OCI-M2 (cell line): Measurements from ENCODE around the gene MECR.
A peak's percentile ranks its signal among the peaks of the same experiment; 100 is the strongest.

Experiments
- DNase-seq: peaks from one replicate; lab custom pipeline; 2025; ENCODE audit not compliant: unreplicated experiment; lab: John Stamatoyannopoulos, UW

Gene MECR, protein sequence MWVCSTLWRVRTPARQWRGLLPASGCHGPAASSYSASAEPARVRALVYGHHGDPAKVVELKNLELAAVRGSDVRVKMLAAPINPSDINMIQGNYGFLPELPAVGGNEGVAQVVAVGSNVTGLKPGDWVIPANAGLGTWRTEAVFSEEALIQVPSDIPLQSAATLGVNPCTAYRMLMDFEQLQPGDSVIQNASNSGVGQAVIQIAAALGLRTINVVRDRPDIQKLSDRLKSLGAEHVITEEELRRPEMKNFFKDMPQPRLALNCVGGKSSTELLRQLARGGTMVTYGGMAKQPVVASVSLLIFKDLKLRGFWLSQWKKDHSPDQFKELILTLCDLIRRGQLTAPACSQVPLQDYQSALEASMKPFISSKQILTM

DNA sequence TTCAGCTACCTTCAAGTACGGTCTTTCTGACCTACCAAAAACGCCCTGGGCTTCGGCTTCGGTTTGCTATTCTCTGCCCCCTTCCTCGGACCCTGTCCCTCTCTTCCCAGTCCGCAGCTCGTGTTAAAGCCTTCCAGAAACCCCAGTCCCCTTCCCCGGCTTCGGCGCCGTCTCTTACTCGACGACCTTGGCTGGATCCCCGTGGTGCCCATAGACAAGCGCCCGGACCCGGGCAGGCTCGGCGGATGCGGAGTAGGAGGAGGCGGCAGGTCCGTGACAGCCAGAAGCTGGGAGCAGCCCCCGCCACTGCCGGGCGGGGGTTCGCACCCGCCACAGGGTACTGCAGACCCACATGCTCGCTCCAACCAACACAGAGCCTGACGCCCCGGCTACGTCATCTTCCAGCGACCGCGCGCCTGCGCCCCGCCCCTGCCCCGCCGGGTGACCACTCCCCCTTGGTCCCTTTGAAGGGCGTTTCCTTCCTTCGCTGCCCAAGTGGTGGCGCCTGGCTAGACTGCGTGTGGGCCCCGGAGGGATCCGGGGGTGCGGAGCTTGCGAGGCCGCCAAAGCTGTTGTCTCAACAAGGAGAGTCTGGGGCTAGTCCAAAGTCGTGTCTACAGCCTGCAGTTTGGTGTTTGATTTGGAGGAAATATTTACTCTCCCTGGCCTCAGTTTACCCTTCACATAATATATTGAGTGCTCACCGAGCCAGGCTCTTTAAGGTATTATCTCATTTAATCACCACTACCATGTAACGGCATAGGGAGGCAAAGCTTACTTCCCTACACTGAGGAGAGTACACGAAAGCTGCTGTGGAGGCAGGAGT, at the start of gene MECR:
MECR (minus strand) TSS at position 382 of the 826 bp plus-strand sequence; CDS start at position 354, 28 bp downstream.
- DNase-seq = peak; percentile 53

DNA sequence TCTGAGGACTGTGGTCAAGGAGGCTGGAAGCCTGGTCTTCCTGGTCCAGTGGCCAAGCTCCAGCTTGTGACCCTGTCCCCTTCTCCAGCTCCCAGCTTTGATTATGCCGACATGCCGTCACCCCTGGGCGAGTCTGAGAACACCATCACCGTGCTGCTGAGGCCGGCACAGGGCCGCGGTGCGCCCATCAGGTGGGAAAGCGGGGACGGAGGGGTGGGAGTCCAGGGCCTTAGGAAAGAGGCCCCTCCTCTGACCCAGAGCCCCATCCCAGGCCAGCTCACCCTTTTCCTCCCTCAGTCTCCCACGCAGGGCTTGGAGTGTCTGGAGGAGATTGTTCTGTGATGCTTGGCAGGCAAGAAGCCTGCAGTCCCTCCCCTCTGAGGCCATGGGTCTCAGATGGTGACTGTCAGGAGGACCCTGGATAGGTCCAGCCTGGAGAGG, 49.2 kb upstream of the MECR start:
- DNase-seq = no peak

DNA sequence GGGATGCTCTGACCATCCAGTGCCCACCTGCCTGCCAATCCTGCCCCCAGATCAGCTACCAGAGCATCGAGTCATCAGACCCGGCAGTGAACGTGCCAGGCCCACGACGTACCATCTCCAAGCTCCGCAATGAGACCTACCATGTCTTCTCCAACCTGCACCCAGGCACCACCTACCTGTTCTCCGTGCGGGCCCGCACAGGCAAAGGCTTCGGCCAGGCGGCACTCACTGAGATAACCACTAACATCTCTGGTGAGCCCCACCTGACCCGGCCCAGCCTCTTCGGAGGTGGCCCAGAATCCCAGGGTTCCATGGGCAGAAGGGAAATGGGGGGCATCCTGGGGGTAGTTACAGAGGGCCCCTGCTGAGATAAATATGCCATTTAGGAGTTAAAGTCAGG, 48.7 kb upstream of the MECR start:
- no peak for DNase-seq

DNA sequence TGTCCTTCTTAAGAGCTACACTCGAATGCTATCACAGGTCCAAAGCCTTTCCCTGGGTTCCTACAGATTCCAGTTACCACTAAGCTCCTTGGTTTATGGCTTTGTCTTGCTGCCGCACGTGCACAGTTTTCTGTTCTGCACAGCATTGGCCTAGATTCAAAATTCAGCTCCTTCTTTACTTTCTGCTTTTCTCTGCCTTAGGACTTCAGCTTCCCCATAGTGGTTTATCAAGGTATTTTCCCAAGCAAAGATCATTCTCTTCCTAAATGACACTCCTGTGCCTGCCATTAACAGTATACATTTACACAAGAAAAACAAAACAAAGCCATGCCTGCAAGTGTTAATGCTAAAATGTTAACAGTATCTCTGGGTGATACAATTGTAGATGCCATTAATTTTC, 47.4 kb upstream of the MECR start:
- no peak for DNase-seq

DNA sequence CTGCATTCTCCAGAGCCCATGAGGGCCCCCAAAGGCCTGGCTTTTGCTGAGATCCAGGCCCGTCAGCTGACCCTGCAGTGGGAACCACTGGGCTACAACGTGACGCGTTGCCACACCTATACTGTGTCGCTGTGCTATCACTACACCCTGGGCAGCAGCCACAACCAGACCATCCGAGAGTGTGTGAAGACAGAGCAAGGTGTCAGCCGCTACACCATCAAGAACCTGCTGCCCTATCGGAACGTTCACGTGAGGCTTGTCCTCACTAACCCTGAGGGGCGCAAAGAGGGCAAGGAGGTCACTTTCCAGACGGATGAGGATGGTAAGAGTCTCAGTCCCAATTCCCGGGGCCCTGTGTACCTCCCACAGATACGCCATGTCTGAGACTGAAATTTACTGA, 44.7 kb upstream of the MECR start:
- no peak for DNase-seq

DNA sequence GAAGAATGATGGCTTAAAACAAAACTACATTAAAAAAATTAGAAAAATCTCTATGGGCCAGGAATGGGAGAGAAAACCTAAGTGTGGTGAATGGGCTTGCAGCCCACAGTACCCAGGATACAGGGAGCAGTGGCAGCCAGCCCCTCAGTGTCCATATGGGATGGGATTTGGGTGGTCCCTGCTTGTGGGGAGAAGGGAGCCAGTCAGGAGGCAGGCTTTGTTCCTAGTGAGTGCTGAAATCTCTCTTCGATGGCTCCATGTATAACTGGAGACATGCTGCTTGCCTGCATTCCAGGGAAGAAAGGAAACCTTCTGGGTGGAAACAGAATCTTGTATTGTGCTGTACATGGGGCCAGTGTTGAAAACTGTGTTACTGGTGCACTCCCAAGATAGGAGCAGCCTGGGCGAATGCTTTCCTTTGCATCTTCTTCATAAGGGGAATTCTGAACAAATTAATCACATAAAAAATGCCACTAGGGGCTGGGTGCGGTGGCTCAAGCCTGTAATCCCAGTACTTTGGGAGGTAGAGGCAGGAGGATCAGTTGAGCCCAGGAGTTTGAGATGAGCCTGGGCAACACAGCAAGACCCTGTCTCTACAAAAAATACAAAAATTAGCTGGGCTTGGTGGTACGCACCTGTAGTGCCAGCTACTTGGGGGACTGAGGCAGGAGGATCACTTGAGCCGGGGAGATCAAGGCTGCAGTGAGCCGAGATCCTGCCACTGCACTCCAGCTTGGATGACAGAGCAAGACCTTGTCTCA, 41.6 kb upstream of the MECR start:
- no peak for DNase-seq

DNA sequence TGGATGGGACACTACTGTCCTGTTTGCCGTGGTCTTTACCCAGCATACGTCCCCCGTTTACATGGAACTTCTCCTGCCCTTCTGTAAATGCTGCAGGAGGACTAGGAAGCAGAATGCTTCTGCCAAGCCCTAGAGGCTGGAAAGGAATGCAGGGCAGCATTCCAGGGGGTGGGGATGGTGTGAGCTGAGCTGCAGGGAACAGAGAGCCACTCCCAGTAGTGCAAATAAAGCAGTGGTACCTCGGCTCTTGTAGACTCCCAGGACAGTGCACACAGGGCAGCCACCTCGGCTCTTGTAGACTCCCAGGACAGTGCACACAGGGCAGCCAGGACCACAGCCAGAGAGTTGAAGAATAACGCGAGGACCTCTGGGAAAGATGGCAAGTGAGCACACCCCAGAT, 41.0 kb upstream of the MECR start:
- no peak for DNase-seq

DNA sequence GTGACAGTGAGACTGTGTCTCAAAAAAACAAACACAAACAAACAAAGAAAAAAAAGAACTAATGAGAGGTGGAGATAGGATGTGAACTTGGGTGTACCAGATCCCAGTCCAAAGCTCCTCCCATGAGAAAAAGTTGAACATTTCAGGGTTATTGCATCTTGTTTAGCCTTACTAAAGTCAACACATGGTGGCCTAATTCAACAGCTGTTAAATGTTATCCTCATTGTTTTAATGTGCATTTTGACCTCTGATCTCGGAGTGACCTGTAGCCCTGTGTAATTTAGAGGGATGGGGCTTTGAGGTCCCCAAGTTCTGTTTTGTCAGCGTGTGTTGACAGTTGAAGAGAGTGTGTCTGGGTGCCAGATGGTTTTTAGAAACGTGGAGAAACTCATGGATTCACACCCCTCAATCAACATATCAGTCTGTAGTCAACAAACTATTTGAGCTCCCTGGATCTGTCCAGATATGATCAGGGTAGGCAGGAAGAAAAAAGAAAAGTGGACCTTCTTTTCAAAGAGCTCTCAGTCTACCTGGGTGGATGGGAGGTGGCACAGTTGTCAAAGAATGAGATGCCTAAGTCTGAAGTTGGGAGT, 40.3 kb upstream of the MECR start:
- no peak for DNase-seq

DNA sequence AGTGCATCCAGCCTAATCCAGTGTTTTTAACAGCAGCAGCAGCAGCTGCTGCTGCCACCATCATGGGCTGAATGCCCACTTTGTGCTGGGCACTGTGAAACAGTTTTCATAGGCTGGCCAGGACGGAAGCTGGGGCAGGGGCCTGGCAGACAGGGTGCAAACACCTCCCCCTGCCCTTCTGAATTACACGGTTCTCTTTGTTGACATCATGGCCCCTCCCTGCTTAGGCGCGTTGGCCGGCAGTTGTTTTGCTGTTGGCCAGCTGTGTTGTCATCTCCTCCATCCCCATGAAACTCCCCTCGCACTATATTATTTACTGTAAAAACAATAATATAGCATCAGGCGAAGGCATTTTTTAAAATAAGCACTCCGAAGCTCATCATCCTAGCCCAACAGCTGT, 38.6 kb upstream of the MECR start:
- DNase-seq = no peak

DNA sequence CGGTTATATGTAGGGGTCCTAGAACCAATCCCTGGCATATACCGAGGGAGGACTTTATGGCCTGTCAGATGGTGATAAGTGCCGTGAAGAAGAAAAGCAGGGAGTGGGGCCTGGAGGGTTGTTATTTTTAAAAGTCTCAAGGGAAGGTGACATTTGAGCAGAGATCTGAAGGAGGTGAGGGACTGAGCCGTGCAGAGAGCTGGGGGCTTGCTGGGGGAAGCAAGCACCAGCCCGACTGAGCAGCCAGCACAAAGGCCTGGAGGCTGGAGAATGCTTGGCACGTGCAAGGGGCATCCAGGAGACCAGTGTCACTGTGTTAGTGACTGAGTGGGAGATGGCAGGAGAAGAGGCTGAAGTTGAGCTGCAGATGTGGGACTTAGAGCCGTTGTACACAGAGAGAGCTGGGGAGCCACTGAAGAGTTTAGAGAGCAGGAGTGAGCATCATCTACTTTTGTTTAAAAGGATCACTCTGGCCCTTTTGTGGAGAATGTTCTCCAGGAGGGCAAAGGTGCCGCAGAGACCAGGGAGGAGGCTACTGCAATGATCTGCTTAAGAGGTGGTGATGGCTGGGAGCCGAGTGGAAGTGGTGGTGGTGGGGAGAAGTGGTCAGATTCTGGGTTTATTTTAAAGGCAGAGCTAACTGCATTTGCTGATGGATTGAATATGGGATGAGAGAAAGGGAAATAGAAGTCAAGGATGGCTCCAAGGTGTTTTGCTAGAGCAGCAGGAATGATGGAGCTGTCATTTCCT, 36.8 kb upstream of the MECR start:
- no peak for DNase-seq

DNA sequence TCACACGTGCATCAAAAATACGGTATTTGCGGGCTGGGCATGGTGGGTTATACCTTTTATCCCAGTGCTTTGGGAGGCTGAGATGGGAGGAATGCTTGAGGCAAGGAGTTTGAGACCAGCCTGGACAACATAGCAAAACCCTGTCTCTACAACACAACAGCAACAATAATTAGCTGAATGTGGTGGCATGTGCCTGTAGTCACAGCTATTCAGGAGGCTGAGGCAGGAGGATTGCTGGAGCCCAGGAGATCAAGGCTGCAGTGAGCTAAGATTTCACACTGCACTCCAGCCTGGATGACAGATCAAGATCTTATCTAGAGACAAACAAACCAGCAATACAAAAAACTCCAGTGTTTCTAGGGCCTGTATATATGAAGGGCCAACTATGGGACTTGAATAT, 36.2 kb upstream of the MECR start:
- no peak for DNase-seq

DNA sequence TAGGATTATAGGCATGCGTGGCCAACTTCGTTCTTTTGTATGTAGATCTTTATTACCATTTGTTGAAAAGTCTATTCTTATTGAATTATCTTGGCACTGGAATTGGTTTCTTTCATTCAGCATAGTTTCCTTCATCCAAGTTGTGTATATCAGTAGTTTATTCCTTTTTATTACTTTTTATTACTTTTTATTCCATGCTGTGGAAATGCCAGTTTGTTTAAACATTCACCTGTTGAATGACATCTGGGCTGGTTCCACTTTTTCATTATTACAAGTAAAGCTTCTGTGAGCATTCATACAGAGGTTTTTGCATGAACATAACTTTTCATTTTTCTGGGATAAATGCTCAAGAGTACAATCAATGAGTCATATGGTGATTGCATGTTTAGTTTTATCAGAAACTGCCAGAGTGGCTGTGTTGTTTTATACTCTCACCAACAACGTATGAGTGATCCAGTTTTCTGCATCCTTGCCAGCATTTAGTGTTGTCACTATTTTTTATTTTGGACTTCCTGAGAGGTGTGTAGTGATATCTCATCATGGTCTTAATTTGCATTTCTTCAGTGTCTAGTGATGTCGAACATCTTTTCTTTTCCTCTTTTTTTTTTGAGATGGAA, 34.1 kb upstream of the MECR start:
- DNase-seq = no peak

DNA sequence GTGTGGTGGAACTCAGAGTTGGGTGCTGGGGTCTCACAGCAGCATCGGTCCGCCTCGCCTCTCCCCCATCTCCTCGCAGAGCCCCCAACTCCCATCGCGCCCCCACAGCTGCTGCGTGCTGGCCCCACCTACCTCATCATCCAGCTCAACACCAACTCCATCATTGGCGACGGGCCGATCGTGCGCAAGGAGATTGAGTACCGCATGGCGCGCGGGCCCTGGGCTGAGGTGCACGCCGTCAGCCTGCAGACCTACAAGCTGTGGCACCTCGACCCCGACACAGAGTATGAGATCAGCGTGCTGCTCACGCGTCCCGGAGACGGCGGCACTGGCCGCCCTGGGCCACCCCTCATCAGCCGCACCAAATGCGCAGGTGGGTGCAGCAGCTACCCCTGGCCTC, 29.8 kb upstream of the MECR start:
- DNase-seq = no peak

DNA sequence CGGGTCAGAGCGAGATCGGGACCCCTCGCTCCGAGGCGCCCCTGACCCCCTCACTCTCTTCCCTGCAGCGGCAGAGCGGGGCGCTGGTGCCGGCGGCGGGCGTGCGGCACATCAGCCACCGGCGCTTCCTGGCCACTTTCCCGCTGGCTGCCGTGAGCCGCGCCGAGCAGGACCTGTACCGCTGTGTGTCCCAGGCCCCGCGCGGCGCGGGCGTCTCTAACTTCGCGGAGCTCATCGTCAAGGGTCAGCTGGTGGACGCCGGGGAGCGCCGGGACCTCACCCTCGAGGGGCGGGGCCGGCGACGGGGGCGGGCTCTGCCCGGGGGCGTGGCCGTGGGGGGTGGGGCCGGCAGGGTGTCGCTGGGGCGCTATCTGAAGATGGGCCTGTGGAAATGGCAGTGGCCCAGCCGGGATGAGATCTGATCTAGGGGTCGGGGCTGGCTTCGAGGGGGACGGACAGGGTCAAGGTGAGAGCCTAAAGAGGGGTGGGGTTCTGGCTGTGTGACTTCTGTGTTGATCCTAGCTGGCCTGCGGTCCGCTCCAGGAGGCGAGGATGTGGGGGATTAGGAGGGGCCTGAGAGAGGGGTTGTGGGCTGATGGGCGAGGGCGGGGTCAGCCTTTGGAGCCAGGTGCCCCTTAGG, 29.2 kb upstream of the MECR start:
- no peak for DNase-seq

DNA sequence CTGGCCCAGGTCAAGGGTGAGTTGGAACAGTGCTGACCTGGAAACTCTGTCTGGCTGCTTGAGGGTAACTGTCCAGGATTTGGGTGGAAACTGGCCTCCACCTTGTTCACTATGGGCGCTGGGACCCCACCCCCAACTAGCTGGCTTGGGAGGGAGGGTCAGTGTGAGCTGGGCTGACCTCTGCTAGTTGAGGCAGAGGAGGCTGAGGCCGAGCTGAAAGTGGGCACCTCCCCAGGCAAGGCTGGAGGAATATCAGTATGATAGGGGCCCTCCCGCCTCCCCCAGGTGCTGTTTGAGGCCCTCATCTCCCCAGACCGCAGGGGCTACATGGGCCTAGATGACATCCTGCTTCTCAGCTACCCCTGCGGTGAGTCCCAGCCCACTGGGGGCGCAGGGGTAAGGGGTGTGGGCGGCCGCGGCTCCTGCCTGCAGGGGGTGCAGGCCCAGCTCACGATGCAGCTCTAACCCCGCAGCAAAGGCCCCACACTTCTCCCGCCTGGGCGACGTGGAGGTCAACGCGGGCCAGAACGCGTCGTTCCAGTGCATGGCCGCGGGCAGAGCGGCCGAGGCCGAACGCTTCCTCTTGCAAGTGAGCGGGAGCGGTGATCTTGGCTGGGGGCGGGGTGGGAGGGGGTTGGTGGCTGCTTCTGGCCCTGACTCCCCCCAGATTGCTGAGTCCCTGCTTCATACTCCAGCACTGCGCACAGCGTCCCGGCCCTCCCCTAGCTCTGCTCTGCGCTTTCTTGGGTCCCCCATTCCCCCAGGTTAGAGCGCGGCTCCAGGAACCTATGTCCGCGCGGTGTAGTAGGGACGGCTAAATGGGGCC, 28.5 kb upstream of the MECR start:
- no peak for DNase-seq

DNA sequence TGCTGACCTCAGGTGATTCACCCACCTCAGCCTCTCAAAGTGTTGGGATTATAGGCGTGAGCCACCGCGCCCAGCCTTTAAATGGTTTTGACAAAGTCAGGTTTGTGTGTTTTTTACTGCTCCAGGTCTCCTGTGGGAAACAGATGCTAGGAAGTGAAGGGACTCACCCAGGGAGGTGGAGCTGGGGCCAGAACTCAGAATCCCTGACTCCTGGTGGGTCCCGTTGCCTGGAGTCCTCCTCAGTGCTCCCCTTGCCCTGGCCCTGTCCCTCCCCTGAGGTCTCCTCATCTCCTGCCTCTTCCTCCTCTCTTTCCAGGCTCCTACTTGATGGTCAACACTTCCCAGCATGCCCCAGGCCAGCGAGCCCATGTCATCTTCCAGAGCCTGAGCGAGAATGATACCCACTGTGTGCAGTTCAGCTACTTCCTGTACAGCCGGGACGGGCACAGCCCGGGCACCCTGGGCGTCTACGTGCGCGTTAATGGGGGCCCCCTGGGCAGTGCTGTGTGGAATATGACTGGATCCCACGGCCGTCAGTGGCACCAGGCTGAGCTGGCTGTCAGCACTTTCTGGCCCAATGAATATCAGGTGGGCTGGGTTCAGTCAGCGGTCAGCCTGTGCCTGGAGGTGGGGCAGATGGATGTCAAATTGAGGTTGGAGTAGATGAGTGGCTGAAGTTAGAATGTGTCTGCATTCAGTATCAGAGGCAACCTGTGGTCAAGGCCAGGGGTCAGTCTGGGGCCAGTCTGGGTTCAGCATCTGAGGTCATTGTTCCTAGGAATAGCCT, 27.6 kb upstream of the MECR start:
- DNase-seq = no peak

DNA sequence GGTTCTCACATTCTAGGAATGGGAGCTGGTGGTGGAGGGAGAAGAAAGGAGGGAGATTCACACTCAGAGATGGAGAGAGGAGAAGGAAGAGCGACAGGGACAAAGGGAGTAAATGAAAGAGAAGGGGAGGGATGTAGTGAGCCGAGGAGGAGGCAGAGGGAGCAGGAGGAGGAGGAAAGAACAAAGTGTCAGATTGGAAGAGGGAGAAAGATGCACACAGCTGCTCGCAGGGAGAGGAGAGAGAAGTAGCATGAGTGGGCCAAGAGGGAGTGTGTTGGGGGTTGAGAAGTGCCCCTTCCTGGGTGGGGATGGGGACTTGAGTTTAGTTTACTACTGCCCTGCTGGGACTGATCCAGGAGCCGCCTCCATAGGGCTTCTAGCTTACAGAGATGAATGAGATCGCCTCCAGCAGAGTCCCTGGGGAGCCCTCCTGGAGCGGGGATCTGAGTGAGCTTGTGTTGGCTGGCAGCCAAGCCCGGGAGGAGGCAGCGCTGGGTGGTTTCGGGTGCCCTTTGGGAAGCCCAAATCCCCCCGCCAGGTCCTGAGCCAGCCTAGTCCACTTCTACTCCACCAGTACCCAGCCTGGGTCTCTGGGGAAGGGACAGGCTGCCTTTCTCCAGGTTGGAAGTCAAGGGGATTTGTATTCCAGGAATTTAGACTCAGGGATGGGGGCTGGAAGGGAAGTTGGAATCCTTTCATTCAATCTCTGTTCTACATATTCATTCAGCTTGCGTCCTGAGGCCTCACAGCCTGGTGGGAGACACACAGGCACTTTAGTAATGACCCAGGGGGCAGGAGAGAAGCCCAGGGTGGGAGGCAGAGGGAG, 26.5 kb upstream of the MECR start:
- no peak for DNase-seq
